GM21737 (cell line): ENCODE measurements around the gene KIAA0513.

Experiments used
- ATAC-seq: cut with Tn5 transposase; IDR thresholded peaks from one replicate; pipeline ENCODE4 v1.9.1; 2021; ENCODE audit warnings: mild to moderate bottlenecking, moderate library complexity; ENCODE audit not compliant: unreplicated experiment

Gene KIAA0513

GRCh38 chr16:85086347-85087291 is 59.0 kb downstream of the KIAA0513 start:
- ATAC-seq: no peak

GRCh38 chr16:85087899-85088569 is 60.4 kb downstream of the KIAA0513 start:
- no peak for ATAC-seq

DNA sequence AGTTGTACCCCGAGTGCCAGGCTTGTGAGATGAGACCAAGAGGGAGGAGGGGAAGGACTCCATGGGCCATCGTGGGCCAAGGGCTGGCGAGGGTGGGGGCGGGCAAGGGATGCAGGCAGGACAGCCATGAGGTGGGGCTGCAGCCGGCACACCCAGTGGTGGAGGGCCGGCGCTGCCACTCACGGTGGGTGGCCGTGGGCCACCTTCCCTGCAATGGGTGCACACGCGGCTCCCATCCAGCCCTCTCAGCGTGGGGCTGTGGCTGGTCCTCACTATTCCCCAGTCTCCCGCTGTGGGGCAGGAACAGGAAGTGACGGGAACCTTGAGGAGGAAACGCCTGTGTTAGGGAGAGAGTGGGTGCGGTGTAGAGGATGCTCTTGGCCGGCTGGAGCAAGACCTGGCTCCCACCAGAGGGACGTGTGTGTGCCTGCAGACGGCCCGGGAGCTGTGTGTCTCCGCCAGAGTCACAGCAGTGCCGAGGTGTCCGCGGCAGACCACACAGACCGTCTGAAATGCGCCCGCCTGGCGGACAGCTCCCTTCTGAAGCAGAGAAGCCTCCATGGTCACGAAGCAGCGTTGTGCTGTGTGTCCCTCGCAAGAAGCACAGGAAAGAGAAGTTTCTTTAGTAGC is 61.1 kb downstream of the KIAA0513 start:
- ATAC-seq: no peak

- ATAC-seq: no peak
Measured at GRCh38 chr16:85089525-85089924, 61.9 kb downstream of the KIAA0513 start.

- no peak for ATAC-seq
Measured at GRCh38 chr16:85090181-85090580, 62.6 kb downstream of the KIAA0513 start.

DNA sequence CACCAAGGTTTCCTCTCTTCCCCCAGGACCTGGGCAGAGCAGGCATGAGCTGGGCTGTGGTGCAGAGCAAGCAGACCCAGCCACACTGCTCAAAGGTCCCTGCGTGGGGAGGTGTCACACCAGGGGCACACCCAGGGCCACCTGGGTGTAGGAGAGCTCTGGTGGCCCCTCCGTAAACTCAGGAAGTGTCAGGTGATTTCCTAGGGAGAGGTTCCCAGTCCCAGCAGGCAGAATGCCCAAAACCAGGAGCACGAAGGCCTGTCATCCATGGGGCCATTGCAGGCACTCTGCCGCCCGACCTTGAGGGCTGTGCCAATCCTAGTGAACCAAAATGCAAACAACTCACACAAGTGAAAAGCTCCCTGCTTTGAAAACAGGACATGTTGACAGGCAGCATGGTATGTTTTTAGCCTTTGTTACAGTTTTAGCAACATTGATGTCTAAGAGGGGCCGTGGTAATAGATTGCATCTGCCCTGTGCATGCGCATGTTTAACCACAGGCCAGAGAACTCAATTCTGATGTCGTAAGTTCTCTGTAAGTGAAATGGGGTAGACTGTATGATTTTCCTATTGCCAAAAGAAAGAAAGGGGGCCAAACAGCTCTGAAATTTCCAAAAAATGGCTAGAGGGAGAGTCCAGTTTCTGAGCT is 63.4 kb downstream of the KIAA0513 start:
- ATAC-seq: no peak

DNA sequence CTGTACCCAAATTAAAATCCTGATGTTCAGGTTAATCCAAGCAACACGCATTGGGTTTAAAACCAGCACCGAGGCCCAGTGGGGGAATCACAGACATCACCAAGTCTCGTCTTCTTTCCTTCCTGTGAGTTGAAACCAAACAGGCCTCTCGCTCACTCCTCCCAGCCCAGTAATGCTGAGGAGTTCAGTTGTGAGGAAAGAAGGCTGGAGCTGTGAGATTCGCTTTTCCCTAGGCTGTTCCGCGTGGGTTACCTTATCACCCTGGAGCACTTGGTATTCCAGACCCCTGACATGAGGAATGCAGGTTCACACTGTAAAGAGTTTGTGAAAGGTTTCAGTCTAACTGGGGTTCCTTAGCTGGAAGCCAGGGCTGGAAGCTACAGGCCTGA is 63.9 kb downstream of the KIAA0513 start:
- ATAC-seq: no peak

- no peak for ATAC-seq
Measured at GRCh38 chr16:85092309-85092708, 64.7 kb downstream of the KIAA0513 start.

DNA sequence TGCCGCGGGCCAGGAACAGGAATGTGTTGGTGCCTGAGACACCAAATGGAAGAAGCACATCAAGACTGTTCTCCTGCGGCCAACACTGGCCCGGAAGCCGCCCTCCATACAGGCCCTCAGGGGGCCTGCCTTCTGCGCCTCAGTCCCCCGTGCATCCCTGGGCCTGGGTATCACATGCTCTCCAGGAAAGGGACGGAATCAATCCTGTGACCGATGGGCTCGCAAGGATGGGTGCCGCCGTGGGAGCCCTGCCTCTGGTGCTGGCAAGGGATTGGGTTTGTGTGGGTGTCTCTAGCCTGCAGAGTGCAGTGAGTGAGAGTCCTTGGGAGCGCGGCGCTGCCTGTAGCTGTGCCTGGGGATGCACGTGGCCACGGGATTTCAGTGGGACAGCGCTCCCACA is 65.3 kb downstream of the KIAA0513 start:
- no peak for ATAC-seq

GRCh38 chr16:85093705-85094104 is 66.1 kb downstream of the KIAA0513 start:
- no peak for ATAC-seq

DNA sequence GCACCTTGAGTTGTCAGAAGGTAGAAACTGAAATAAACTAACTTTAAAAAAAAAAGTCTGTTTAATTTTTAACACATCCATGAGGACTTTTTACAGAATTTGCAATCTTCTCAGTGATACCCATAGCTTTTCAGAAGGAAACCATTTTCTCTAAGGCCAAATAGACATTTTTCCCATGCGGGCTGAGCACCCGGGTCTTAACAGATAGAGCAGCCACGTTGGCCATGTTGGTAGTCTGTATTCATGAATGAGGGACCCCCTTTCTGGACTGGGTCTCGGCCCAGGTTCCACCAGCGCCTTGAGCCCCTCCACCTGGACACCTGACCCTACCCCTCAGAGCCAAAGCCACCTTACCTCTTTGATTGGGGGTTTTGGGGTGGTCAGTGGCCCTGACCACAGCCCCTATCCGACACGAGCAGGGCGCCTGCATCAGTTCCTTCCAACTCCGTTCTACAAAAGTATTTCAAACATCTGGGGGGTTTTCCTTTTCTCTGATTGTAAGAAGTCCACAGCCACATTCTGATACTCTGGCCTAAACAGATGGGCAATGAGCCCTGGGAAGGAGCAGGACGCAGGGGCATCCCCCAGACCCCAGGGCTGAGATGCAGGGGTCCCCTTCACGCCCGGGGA is 66.7 kb downstream of the KIAA0513 start:
- ATAC-seq: no peak

GRCh38 chr16:85094812-85095211 is 67.2 kb downstream of the KIAA0513 start:
- ATAC-seq: no peak

- no peak for ATAC-seq
Measured at GRCh38 chr16:85096921-85097320, 69.3 kb downstream of the KIAA0513 start.

DNA sequence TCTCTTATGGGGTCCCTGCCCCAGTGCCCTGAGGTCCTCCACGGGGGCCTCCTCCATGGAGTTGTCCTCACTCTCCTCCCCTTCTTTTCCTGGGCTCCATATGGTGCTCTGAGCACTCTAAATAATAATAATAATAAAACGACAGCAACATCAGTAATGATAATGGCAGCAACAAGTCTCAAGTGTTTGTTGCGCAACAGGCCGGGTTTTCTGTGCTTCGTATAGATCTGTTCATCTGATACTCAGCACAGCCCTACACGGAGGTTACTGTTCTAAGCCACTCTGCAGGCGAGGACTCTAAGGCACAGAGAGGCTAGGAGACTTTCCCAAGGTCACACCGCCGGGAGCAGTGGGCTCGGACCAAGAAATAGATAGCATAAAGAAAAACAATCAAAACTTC is 71.0 kb downstream of the KIAA0513 start:
- ATAC-seq: no peak

- ATAC-seq: no peak
Measured at GRCh38 chr16:85100265-85100664, 72.7 kb downstream of the KIAA0513 start.

- no peak for ATAC-seq
Measured at GRCh38 chr16:85101956-85102630, 74.5 kb downstream of the KIAA0513 start.

- no peak for ATAC-seq
Measured at GRCh38 chr16:85103114-85104079, 75.8 kb downstream of the KIAA0513 start.

- ATAC-seq: no peak
Measured at GRCh38 chr16:85104147-85104546, 76.6 kb downstream of the KIAA0513 start.

GRCh38 chr16:85104821-85105391 is 77.3 kb downstream of the KIAA0513 start:
- no peak for ATAC-seq
